BLaER1 treated with 17β-estradiol and CSF1 and Interleukin-3, amounts not matched to agents 10 nM and 100 nM (cell line): ENCODE results near the gene MYO1E.

Experiments used
- H3K27ac ChIP-seq, 11 experiments: shearing (Covaris generic); formaldehyde crosslinking; 2 replicates each; pipeline ENCODE4 v1.8.1; 2022
- H3K27me3 ChIP-seq, 11 experiments: shearing (Covaris generic); formaldehyde crosslinking; 2 replicates each; pipeline ENCODE4 v1.8.1; 2022
- H3K36me3 ChIP-seq, 11 experiments: shearing (Covaris generic); formaldehyde crosslinking; 2 replicates each; pipeline ENCODE4 v1.8.1; 2022
- H3K4me1 ChIP-seq, 10 experiments: shearing (Covaris generic); formaldehyde crosslinking; 2 replicates each; pipeline ENCODE4 v1.8.1; 2022
- H3K4me2 ChIP-seq, 11 experiments: shearing (Covaris generic); formaldehyde crosslinking; 2 replicates each; pipeline ENCODE4 v1.8.1; 2022
- H3K4me3 ChIP-seq, 10 experiments: shearing (Covaris generic); formaldehyde crosslinking; 2 replicates each; pipeline ENCODE4 v1.8.1; 2022
- H3K9ac ChIP-seq, 11 experiments: shearing (Covaris generic); formaldehyde crosslinking; 2 replicates each; pipeline ENCODE4 v1.8.1; 2022
- H3K9me3 ChIP-seq, 11 experiments: shearing (Covaris generic); formaldehyde crosslinking; replicated peaks in 1 of 11; 2 replicates each; pipeline ENCODE4 v1.8.1; 2022
- H4K20me1 ChIP-seq, 11 experiments: shearing (Covaris generic); formaldehyde crosslinking; 2 replicates each; pipeline ENCODE4 v1.8.1; 2022
- Cebpa-rat ChIP-seq, 11 experiments: shearing (Covaris generic); IDR thresholded peaks; 2 replicates each; pipeline ENCODE4 v1.8.1; 2022

The MYO1E gene

DNA sequence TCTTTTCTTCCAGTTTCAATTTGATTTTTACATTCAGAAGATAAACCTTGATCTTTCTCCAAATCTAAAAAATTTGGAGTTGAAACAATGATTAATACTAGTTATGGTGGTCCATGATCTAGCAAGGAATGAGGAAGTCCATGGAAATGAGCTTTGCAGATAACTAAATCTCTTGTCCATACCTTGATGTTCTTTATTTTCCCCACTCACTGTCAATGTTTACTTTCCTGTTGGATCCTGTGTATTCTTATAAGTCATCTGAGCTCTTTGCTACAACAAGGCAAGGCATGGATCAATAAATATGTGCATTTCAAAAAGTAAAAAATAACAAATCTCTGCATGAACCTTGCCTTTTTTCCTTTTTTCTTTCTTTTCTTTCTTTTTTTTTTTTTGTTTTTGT is 6.2 kb upstream of the MYO1E start:
- Histone ChIP-seq H3K4me2 (no peak overlapping the region), H4K20me1 (no peaks in the 10 kb centered on the region), H3K9me3 (no peaks in the 10 kb centered on the region), H3K9ac (no peak overlapping the region), H3K27me3 (peaks cover 0 to 15% (median 12%) of the 10 kb centered on the region in 11 experiments; a peak in 17 of 22 replicates), H3K36me3 (no peaks in the 10 kb centered on the region), H3K4me3 (no peak overlapping the region), H3K4me1 (no peaks in the 10 kb centered on the region; a peak in 1 of 20 replicates), H3K27ac (no peak overlapping the region)
- TF ChIP-seq Cebpa-rat (IDR thresholded peaks at IDR 0.05) = no peak

DNA sequence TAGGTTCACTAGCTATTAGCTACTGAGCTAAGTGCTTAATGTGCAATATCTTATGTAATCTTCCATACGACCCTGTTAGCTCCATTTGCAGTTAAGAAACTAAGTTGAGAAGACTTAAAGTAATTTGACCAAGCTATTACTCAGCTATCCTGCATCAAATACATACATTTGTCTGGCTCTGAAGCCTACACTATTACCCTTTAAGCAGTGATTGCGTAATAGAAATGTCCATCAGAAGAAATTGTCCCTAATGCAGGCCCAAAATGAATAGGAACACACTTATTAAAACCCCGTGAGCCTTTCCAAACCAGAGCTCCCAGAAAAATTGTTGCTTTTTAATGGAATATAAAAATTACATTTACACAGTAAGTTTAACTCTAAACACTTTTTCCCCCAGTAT is 5.3 kb upstream of the MYO1E start:
- H3K36me3 ChIP-seq = no peaks in the 10 kb centered on the region
- H3K27ac ChIP-seq = no peak overlapping the region
- peaks cover 5 to 24% (median 21%) of the 10 kb centered on the region in 11 experiments for H3K27me3 ChIP-seq
- no peaks in the 10 kb centered on the region for H4K20me1 ChIP-seq
- no peak overlapping the region for H3K9ac ChIP-seq
- peaks cover 0 to under 1% (median 0%) of the 10 kb centered on the region in 11 experiments; a peak in 1 of 22 replicates for H3K9me3 ChIP-seq
- H3K4me2 ChIP-seq = no peak overlapping the region
- peaks cover 0 to 4% (median under 1%) of the 10 kb centered on the region in 10 experiments; a peak in 7 of 20 replicates for H3K4me1 ChIP-seq
- TF ChIP-seq Cebpa-rat (IDR thresholded peaks at IDR 0.05) = peak in 9 of 11 experiments; percentile 36 to 91 (median 82); a peak in 12 of 22 replicates
- no peak overlapping the region for H3K4me3 ChIP-seq

DNA sequence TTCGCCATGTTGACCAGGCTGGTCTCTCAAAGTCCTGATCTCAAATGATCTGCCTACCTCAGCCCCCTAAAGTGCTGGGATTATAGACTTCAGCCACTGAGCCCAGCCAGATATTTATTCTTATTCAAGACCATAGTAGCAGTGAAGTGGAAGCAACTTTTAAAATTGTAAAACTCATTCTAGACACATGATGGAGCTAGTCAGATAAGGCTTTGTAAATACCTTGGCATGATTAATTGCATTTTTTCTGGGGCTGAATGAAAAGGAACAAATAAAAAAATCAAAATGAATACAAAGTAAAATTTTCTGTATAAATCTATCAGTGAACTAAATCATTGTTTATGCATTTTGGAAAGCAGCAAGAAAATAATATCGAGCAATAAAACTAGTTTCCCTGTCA is 4.1 kb upstream of the MYO1E start:
- H3K27ac ChIP-seq = no peak overlapping the region
- no peak for TF ChIP-seq Cebpa-rat (IDR thresholded peaks at IDR 0.05)
- no peak overlapping the region for H3K4me2 ChIP-seq
- no peak overlapping the region for H3K4me3 ChIP-seq
- H3K9me3 ChIP-seq = peaks cover 0 to 6% (median 0%) of the 10 kb centered on the region in 11 experiments; a peak in 1 of 22 replicates
- no peaks in the 10 kb centered on the region for H3K36me3 ChIP-seq
- no peak overlapping the region for H3K9ac ChIP-seq
- peaks cover 17 to 36% (median 33%) of the 10 kb centered on the region in 11 experiments for H3K27me3 ChIP-seq
- H4K20me1 ChIP-seq = peaks cover 0 to under 1% (median 0%) of the 10 kb centered on the region in 11 experiments; a peak in 2 of 22 replicates
- peaks cover 0 to 14% (median 8%) of the 10 kb centered on the region in 10 experiments; a peak in 16 of 20 replicates for H3K4me1 ChIP-seq

DNA sequence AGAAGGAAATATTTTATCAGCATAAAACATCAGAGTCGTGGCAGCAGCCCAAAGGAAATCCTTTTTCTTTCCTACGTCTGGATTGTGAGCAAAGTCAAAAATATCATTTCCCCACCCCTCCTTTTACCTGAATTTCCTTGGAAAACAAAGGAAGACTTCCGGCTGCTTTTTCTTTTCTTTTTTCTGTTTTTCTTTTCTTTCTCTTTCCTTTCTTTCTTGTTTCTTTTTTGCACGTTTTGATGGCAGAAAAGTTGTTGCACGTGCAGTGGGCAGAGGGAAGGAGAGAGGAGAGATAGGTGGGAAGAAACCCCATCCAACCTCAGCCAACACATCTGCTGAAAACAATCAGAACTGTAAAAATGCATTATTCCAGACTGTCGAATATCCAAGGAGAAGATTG is 544 bp upstream of the MYO1E start:
- H3K4me2 ChIP-seq = peak overlapping the region in 4 of 11 experiments; percentile 85 to 100 (median 86); a peak in 7 of 22 replicates
- peaks cover 0 to 6% (median 0%) of the 10 kb centered on the region in 11 experiments; a peak in 1 of 22 replicates for H3K9me3 ChIP-seq
- H4K20me1 ChIP-seq = peaks cover 0 to 27% (median 0%) of the 10 kb centered on the region in 11 experiments; a peak in 6 of 22 replicates
- H3K4me1 ChIP-seq = peaks cover 3 to 30% (median 17%) of the 10 kb centered on the region in 10 experiments; a peak in 19 of 20 replicates
- no peak for TF ChIP-seq Cebpa-rat (IDR thresholded peaks at IDR 0.05)
- H3K27me3 ChIP-seq = peaks cover 27 to 64% (median 59%) of the 10 kb centered on the region in 11 experiments
- peak overlapping the region in 1 of 11 experiments; percentile 89; a peak in 1 of 22 replicates for H3K9ac ChIP-seq
- no peaks in the 10 kb centered on the region for H3K36me3 ChIP-seq
- no peak overlapping the region for H3K27ac ChIP-seq
- H3K4me3 ChIP-seq = peak overlapping the region in 6 of 10 experiments; percentile 58 to 94 (median 76); a peak in 8 of 20 replicates

DNA sequence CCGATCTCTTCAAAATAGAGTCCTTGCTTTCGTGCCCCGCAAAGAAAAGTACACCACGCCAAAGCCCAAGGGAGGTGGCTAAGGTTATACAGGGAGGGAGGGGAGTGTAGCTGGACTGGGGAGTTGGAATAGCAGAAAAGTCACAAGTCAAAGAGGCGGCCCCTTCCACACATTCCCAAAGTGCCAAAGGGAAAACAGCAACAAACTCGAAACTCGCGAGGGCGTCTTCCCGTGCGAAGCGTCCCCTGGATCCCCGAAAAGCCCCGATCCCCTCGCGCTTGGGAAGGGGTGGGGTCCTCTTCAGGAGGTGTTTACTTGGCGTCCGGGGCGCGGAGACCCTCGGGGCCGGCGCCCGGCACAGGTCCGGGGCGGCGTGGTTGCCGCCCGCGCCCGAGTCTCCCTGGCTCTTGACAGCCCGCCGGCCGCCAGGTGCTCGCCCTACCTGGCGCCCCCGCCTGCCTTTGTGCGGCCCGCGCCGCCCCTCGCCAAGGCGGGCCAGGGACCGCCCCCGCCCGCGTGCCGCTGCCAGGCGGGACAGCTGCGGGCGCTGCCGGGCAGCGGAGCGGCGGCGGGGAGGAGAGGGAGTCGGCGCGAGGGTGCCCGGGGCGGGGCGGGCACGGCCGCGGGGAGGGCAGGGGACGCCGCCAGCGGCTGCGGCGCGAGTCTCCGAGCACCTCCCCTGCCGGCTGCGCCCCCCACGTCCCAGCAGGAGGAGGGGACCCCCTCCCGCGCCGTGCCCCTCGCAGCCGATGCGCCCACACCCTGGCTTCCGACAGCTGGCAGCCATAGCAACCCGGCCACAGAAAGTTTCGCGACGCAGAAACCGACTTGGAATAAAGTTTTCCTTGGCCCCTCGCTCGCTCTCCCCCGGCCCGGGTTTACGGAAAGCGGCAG is 966 bp downstream of the MYO1E start:
- Histone ChIP-seq H4K20me1 (peaks cover 0 to 31% (median 0%) of the 10 kb centered on the region in 11 experiments; a peak in 6 of 22 replicates), H3K9ac (peak overlapping the region; percentile 32 to 89 (median 61); a peak in 21 of 22 replicates), H3K4me1 (peaks cover 3 to 39% (median 17%) of the 10 kb centered on the region in 10 experiments; a peak in 19 of 20 replicates), H3K9me3 (peaks cover 0 to 6% (median 0%) of the 10 kb centered on the region in 11 experiments; a peak in 1 of 22 replicates), H3K27me3 (peaks cover 27 to 64% (median 59%) of the 10 kb centered on the region in 11 experiments), H3K4me3 (peak overlapping the region; percentile 58 to 94 (median 70)), H3K4me2 (peak overlapping the region; percentile 85 to 100 (median 97)), H3K27ac (peak overlapping the region in 5 of 11 experiments; percentile 28 to 78 (median 62); a peak in 11 of 22 replicates), H3K36me3 (no peaks in the 10 kb centered on the region)
- no peak for TF ChIP-seq Cebpa-rat (IDR thresholded peaks at IDR 0.05)

DNA sequence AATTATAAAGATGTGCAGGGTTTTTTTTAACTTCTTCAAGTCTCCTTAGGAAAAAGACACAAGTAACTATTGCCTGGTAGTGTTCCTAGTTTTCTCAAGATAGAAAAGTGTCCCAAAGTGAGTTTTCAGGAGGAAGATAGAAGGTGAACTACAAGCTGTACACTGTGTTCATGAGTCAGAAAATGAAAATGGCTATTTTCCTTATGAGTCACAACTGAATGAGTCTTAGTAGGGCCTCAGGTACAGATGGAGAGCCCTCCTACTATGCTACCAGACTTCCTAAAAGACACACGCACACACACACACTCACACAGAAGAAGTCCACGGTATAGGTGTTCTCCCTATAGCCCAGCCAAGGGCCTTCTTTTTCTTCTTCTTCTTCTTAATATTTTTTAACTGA is 3.1 kb downstream of the MYO1E start:
- no peak overlapping the region for H3K9ac ChIP-seq
- H3K27me3 ChIP-seq = peaks cover 27 to 59% (median 53%) of the 10 kb centered on the region in 11 experiments
- H3K9me3 ChIP-seq = peaks cover 0 to 6% (median 0%) of the 10 kb centered on the region in 11 experiments; a peak in 1 of 22 replicates
- H4K20me1 ChIP-seq = peaks cover 0 to 46% (median 0%) of the 10 kb centered on the region in 11 experiments; a peak in 6 of 22 replicates
- peak overlapping the region in 1 of 10 experiments; percentile 94; a peak in 1 of 20 replicates for H3K4me3 ChIP-seq
- TF ChIP-seq Cebpa-rat (IDR thresholded peaks at IDR 0.05) = no peak
- H3K36me3 ChIP-seq = no peaks in the 10 kb centered on the region
- H3K4me1 ChIP-seq = peaks cover 3 to 61% (median 17%) of the 10 kb centered on the region in 10 experiments; a peak in 19 of 20 replicates
- H3K27ac ChIP-seq = no peak overlapping the region
- peak overlapping the region in 3 of 11 experiments; percentile 19 to 86 (median 85); a peak in 4 of 22 replicates for H3K4me2 ChIP-seq

DNA sequence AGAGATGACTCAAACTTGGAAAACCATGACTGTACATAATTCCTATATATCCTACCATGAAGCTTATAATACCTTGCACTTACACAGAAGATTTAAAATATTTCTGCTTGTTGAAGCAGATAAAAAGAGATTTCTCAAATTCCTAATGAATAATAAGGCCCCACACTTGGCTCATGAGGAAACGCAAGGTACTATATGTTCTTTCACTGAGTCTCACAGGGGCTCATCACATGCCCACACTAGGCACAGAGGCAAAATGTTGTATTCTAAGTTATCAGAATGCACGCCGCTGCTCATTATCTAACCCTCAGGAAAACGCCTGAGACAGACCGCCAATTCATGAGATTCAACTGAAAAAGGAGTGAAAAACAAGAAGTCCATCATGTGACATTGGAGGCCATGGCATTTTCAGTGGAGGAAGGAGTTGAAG is 5.6 kb downstream of the MYO1E start:
- TF ChIP-seq Cebpa-rat (IDR thresholded peaks at IDR 0.05) = no peak
- Histone ChIP-seq H3K4me3 (no peak overlapping the region), H3K9ac (no peak overlapping the region), H3K4me1 (peaks cover 3 to 66% (median 8%) of the 10 kb centered on the region in 10 experiments; a peak in 18 of 20 replicates), H3K36me3 (no peaks in the 10 kb centered on the region), H3K9me3 (peaks cover 0 to 6% (median 0%) of the 10 kb centered on the region in 11 experiments; a peak in 1 of 22 replicates), H3K27me3 (peaks cover 13 to 33% (median 27%) of the 10 kb centered on the region in 11 experiments), H3K4me2 (peak overlapping the region in 2 of 11 experiments; percentile 34 to 70; a peak in 4 of 22 replicates), H4K20me1 (peaks cover 0 to 71% (median 0%) of the 10 kb centered on the region in 11 experiments; a peak in 6 of 22 replicates), H3K27ac (no peak overlapping the region)

DNA sequence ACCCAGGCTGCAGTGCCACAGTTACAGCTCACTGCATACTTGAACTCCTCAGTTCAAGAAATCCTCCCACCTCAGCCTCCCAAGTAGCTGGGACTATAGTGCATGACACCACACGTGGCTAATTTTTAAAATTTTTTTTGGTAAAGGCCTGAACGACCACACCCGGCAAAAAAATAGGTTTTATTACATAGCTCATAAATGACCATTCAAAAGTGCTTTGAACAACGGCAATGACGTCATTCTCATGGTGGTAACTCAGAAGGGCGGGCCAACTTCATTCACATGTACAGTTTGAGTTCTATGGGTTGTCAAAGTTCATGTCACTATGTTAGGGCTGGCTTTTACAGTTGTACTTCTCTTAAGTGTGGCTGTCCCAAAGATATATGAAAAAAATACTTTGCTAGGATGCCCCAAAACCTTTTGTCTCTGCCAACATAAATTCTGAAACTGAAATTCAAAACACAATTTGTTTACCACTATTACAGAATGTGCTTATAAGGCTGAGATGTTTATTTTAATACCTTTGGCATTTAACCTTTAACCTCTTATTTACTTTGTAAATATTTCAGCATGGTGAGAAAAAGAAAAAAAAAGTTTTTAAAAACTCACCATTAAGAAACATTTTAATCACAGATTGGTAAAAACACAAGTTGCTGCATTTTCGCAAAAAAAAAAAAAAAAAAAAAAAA is 6.2 kb downstream of the MYO1E start:
- Histone ChIP-seq H3K36me3 (no peaks in the 10 kb centered on the region), H4K20me1 (peaks cover 0 to 73% (median 0%) of the 10 kb centered on the region in 11 experiments; a peak in 6 of 22 replicates), H3K27ac (no peak overlapping the region), H3K4me1 (peaks cover under 1 to 65% (median 3%) of the 10 kb centered on the region in 10 experiments; a peak in 16 of 20 replicates), H3K9me3 (peaks cover 0 to 4% (median 0%) of the 10 kb centered on the region in 11 experiments; a peak in 1 of 22 replicates), H3K4me2 (no peak overlapping the region; a peak in 2 of 22 replicates), H3K9ac (no peak overlapping the region), H3K4me3 (no peak overlapping the region), H3K27me3 (peaks cover 8 to 28% (median 22%) of the 10 kb centered on the region in 11 experiments)
- no peak for TF ChIP-seq Cebpa-rat (IDR thresholded peaks at IDR 0.05)
